Stimulated activated naive CD8-positive, alpha-beta T cell treated with anti-CD3 and anti-CD28 coated beads, Interleukin-15, Interleukin-2, amounts not matched to agents 100 ng/mL and 50 ng/mL, for 24 hours (primary cell): Measurements from ENCODE around the gene PTBP1.

ENCODE experiments used
- H3K27ac Mint-ChIP-seq: one replicate; pipeline ENCODE4 v1.8.0; 2021; ENCODE audit warnings: mild to moderate bottlenecking, mixed read lengths
- H3K27me3 Mint-ChIP-seq: one replicate; pipeline ENCODE4 v1.8.0; 2021; ENCODE audit warnings: mixed read lengths
- H3K36me3 Mint-ChIP-seq: one replicate; pipeline ENCODE4 v1.8.0; 2021; ENCODE audit warnings: low read depth, mixed read lengths
- H3K4me1 Mint-ChIP-seq: one replicate; pipeline ENCODE4 v1.8.0; 2021; ENCODE audit warnings: low read depth, mixed read lengths
- H3K4me3 Mint-ChIP-seq: one replicate; pipeline ENCODE4 v1.8.0; 2021; ENCODE audit warnings: mild to moderate bottlenecking, mixed read lengths
- H3K9me3 Mint-ChIP-seq: one replicate; pipeline ENCODE4 v1.8.0; 2021; ENCODE audit warnings: mixed read lengths

PTBP1 gene

GRCh38 chr19:764301-764700 is 33.0 kb upstream of the PTBP1 start:
- Mint-ChIP-seq H3K4me1 (no peaks in the 10 kb centered on the region), H3K9me3 (peaks cover 4% of the 10 kb centered on the region), H3K4me3 (no peak overlapping the region), H3K27me3 (no peaks in the 10 kb centered on the region), H3K36me3 (no peaks in the 10 kb centered on the region), H3K27ac (no peak overlapping the region)

- no peak overlapping the region for H3K4me3 Mint-ChIP-seq
- no peaks in the 10 kb centered on the region for H3K36me3 Mint-ChIP-seq
- H3K27me3 Mint-ChIP-seq: peaks cover 1% of the 10 kb centered on the region
- H3K9me3 Mint-ChIP-seq: no peaks in the 10 kb centered on the region
- H3K27ac Mint-ChIP-seq: no peak overlapping the region
- H3K4me1 Mint-ChIP-seq: peaks cover under 1% of the 10 kb centered on the region
Measured at GRCh38 chr19:765179-765738, 32.0 kb upstream of the PTBP1 start.

- H3K27me3 Mint-ChIP-seq: peaks cover 3% of the 10 kb centered on the region
- H3K36me3 Mint-ChIP-seq: no peaks in the 10 kb centered on the region
- H3K4me1 Mint-ChIP-seq: peaks cover 2% of the 10 kb centered on the region
- H3K9me3 Mint-ChIP-seq: no peaks in the 10 kb centered on the region
- H3K4me3 Mint-ChIP-seq: no peak overlapping the region
- no peak overlapping the region for H3K27ac Mint-ChIP-seq
Measured at GRCh38 chr19:768424-768823, 28.8 kb upstream of the PTBP1 start.

- Mint-ChIP-seq H3K27ac (no peak overlapping the region), H3K4me1 (peaks cover 2% of the 10 kb centered on the region), H3K4me3 (no peak overlapping the region), H3K9me3 (no peaks in the 10 kb centered on the region), H3K36me3 (no peaks in the 10 kb centered on the region), H3K27me3 (peaks cover 3% of the 10 kb centered on the region)
Measured at GRCh38 chr19:769616-770015, 27.6 kb upstream of the PTBP1 start.

GRCh38 chr19:771332-771785 is 25.9 kb upstream of the PTBP1 start:
- no peak overlapping the region for H3K27ac Mint-ChIP-seq
- H3K4me1 Mint-ChIP-seq: peaks cover 2% of the 10 kb centered on the region
- H3K36me3 Mint-ChIP-seq: no peaks in the 10 kb centered on the region
- no peak overlapping the region for H3K4me3 Mint-ChIP-seq
- no peaks in the 10 kb centered on the region for H3K9me3 Mint-ChIP-seq
- H3K27me3 Mint-ChIP-seq: peaks cover 3% of the 10 kb centered on the region

GRCh38 chr19:772063-772462 is 25.2 kb upstream of the PTBP1 start:
- Mint-ChIP-seq H3K9me3 (no peaks in the 10 kb centered on the region), H3K27me3 (peaks cover 3% of the 10 kb centered on the region), H3K4me1 (peaks cover 2% of the 10 kb centered on the region), H3K36me3 (no peaks in the 10 kb centered on the region), H3K27ac (no peak overlapping the region), H3K4me3 (no peak overlapping the region)

- Mint-ChIP-seq H3K36me3 (no peaks in the 10 kb centered on the region), H3K27me3 (peaks cover 3% of the 10 kb centered on the region)
Measured at GRCh38 chr19:772730-773436, 24.4 kb upstream of the PTBP1 start.

GRCh38 chr19:776549-776948 is 20.7 kb upstream of the PTBP1 start:
- H3K27me3 Mint-ChIP-seq: no peaks in the 10 kb centered on the region
- H3K27ac Mint-ChIP-seq: no peak overlapping the region
- no peaks in the 10 kb centered on the region for H3K4me1 Mint-ChIP-seq
- H3K4me3 Mint-ChIP-seq: no peak overlapping the region
- no peaks in the 10 kb centered on the region for H3K36me3 Mint-ChIP-seq
- no peaks in the 10 kb centered on the region for H3K9me3 Mint-ChIP-seq

More at GRCh38 chr19:772730-773436, 24.4 kb upstream of the PTBP1 start:
- Mint-ChIP-seq H3K9me3 (no peaks in the 10 kb centered on the region), H3K4me1 (peaks cover 2% of the 10 kb centered on the region), H3K27ac (no peak overlapping the region), H3K4me3 (no peak overlapping the region)

GRCh38 chr19:778910-779653 is 18.2 kb upstream of the PTBP1 start:
- H3K27ac Mint-ChIP-seq: no peak overlapping the region
- no peak overlapping the region for H3K4me3 Mint-ChIP-seq
- H3K9me3 Mint-ChIP-seq: no peaks in the 10 kb centered on the region
- H3K4me1 Mint-ChIP-seq: no peaks in the 10 kb centered on the region
- H3K36me3 Mint-ChIP-seq: no peaks in the 10 kb centered on the region
- no peaks in the 10 kb centered on the region for H3K27me3 Mint-ChIP-seq

GRCh38 chr19:780935-781334 is 16.3 kb upstream of the PTBP1 start:
- Mint-ChIP-seq H3K27ac (no peak overlapping the region), H3K9me3 (no peaks in the 10 kb centered on the region), H3K4me3 (no peak overlapping the region), H3K36me3 (no peaks in the 10 kb centered on the region), H3K4me1 (no peaks in the 10 kb centered on the region), H3K27me3 (no peaks in the 10 kb centered on the region)

- Mint-ChIP-seq H3K4me1 (no peaks in the 10 kb centered on the region), H3K36me3 (no peaks in the 10 kb centered on the region), H3K9me3 (no peaks in the 10 kb centered on the region), H3K27me3 (no peaks in the 10 kb centered on the region), H3K4me3 (no peak overlapping the region), H3K27ac (no peak overlapping the region)
Measured at GRCh38 chr19:781800-782184, 15.5 kb upstream of the PTBP1 start.

GRCh38 chr19:782185-782877 is 14.9 kb upstream of the PTBP1 start:
- no peaks in the 10 kb centered on the region for H3K9me3 Mint-ChIP-seq
- no peak overlapping the region for H3K4me3 Mint-ChIP-seq
- H3K36me3 Mint-ChIP-seq: no peaks in the 10 kb centered on the region
- H3K27me3 Mint-ChIP-seq: no peaks in the 10 kb centered on the region
- H3K4me1 Mint-ChIP-seq: no peaks in the 10 kb centered on the region
- H3K27ac Mint-ChIP-seq: no peak overlapping the region

- no peaks in the 10 kb centered on the region for H3K27me3 Mint-ChIP-seq
- no peak overlapping the region for H3K4me3 Mint-ChIP-seq
- no peaks in the 10 kb centered on the region for H3K36me3 Mint-ChIP-seq
- no peaks in the 10 kb centered on the region for H3K9me3 Mint-ChIP-seq
- no peak overlapping the region for H3K27ac Mint-ChIP-seq
- H3K4me1 Mint-ChIP-seq: no peaks in the 10 kb centered on the region
Measured at GRCh38 chr19:782878-783668, 14.2 kb upstream of the PTBP1 start.

GRCh38 chr19:784541-784940 is 12.7 kb upstream of the PTBP1 start:
- Mint-ChIP-seq H3K9me3 (no peaks in the 10 kb centered on the region), H3K27ac (no peak overlapping the region), H3K27me3 (peaks cover under 1% of the 10 kb centered on the region), H3K4me3 (no peak overlapping the region), H3K4me1 (peaks cover 7% of the 10 kb centered on the region), H3K36me3 (no peaks in the 10 kb centered on the region)
